Dedifferentiated amniotic fluid mesenchymal stem cell (primary cell): ENCODE results near the gene DHRS13.
A peak's percentile ranks its signal among the peaks of the same experiment; 100 is the strongest.
"Not testable (repeated sequence)": the region's sequence is repeated elsewhere in the genome, so short reads cannot be mapped to it uniquely, and the experiment has no call there.

ENCODE experiments used
- DNase-seq: peaks from one replicate; pipeline ENCODE4 v3.0.0-alpha.2; 2016; ENCODE audit errors: extremely low spot score

The DHRS13 gene

DNA sequence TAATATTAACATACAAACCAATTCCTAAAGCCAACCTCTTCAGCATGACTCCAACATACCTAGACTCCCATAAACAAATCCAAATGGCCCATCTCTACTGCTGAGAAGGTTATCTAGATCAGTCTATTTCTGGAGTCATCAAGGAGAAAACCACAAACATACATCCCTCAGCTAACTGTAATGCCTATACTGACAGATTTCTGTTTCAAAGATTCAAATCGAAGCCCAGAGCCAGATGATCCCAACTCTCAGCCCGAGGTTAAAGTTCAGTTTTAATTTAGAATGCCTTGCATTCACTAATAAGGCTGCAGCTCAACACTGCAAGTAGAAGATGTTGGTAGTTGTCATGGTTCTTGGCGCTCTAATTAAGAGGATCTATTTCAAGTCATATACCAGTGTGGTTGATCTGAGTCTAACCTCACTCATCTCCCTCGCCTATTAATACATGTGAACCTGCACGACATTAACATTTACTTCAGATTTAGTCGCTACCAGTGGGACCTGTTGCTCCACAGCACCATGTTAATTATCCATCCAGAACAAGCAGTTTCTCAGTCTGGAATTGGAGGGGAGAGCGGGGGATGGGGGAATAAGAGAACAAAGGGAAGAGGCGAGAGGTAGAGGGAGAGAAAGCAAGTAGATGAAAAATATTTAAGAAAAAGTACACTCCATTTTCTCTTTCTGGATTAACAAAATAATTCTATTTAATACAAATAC is 33.0 kb upstream of the DHRS13 start:
- no peak for DNase-seq

DNA sequence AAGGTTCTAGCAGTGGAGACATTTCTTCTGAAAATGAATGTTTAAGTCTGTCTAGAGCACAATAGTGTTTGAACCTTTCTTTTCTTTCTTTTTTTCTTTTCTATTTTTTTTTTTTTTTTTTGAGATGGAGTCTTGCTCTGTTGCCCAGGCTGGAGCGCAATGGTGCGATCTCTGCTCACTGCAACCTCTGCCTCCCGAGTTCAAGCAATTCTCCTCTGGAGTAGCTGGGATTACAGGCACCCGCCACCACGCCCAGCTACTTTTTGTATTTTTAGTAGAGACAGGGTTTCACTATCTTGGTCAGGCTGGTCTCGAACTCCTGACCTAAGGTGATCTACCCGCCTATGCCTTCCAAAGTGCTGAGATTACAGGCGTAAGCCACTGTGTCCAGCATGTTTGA is 31.6 kb upstream of the DHRS13 start:
- not testable (repeated sequence) for DNase-seq

DNA sequence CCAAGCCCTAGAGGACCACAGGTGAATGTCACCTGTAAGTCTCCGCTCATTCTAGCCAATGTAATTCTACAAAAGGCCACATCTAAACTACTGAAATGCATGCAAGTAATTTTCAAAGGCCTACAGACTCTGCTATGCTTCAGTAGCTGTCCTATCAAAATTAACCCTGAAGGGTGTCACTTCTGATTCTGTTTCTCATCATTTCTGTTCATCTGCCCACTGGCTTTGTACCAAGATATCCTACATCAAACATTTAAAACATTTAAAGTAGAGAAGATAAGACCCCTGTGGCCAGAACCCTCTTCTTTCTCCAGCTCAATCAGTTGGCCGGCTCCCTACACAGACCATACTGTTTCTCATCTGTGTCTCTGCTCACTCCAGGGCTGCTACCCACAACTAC is 26.9 kb upstream of the DHRS13 start:
- DNase-seq = no peak

DNA sequence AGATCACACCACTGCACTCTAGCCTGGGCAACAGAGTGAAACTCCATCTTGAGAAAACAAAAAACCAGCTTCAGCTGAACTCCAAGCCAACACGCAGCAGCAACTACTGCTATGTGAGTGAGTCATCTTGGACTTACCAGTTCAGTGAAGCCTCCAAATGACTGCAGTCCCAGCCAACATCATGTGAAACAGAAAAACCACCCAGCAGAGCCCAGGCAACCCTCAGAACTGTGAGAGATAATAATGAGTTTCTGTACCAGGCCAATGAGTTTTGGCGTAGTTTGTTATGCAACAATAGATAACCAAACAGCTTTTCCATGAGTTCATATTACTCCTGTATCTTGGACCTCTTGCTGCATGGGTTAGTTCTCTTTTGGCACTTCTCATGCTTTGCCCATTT is 25.2 kb upstream of the DHRS13 start:
- DNase-seq = no peak

DNA sequence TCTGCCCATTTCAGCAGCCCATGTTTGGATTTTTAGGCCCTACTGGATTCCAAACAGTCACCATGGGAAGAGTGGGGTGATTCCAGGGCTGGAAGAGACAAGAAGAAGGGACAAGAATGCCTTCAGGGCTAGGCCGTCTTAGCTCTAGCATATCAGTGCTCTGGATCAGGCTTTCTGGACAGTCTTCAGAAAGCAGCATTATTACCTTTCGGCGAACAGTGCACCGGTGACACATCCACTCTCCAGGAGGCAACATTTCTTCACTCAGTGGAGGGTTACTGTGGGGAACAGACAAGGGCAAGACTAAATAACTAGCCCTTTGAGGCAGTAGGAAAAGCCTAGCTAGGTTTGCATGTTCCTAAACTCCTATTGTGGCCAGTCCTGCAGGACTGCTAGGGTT is 23.9 kb upstream of the DHRS13 start:
- no peak for DNase-seq

DNA sequence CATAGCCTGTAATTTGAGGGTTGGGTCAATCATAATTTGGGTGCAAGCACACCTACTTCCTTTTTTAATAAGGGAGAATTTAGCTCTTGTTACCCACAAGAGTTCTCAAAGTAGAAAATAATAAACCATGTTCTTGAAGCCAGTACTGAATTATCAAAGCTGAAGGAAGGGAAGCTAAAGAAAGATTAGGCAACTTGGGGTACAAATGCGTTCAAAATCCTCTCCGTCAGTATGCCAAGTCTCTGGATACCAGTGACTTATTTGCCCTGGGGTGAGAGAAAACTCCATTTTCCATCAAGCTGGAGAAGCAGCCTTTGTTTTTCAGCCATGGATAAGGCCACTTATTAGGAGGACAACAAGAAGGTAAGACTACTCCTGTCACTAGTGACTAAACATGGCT is 23.5 kb upstream of the DHRS13 start:
- DNase-seq = no peak

DNA sequence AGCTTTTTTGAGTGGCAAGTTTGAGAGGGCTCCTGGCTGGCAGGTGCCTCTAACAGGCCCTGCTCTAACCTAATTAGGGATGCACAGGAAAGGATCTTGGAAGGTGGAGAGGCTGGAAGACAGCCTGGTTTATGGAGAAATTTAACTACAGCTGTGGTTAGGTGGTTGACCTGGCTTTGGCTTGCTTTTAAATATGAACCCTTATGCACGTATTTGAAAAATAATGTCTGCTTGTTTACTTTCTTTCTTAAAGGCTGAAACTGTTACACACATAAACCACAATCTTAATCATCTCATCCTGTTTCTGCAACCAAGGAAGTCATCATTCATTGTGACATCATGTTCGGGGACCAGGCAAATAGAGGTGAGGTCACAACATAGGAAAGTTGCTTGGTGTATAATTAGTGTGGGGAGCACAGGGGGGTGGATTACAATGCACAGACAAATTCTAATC is 23.1 kb upstream of the DHRS13 start:
- DNase-seq = no peak

DNA sequence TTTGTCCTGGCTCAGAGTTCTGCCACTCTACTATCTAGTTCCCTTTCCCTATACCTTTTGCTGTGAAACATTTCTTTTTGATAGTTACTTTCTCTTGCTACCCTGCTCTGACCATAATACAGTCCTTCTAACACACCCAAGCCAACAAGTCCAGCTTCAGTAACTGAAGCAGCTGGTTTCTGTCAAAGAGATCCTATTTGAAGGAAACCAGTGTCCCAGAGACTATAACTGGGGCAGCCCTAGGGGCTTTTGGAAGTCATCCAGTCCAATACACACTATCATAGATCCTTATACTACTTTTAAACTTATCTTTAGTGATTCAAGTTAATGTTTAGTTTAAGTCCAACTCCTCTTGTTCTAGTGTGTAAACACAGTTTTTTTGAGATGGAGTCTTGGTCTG is 17.3 kb upstream of the DHRS13 start:
- no peak for DNase-seq

DNA sequence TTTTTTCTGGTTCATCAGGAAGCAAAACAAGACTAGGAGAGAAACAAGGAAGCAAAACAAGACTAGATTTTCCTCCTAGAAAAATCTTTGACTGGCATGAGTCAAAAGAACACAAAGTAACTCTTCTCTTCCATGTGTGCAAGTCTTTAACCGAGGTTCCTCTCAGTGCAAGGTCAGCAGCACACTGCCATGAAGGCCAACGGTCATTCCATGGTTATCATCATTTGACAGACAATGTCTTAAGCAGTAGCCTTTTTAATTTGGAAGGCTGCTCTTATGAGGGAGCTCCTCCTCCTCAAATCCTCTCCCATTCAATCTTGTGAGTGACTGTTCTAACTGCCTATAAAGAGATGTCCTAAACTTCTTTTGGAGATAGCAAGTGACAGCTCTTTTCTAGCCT is 15.4 kb upstream of the DHRS13 start:
- no peak for DNase-seq

DNA sequence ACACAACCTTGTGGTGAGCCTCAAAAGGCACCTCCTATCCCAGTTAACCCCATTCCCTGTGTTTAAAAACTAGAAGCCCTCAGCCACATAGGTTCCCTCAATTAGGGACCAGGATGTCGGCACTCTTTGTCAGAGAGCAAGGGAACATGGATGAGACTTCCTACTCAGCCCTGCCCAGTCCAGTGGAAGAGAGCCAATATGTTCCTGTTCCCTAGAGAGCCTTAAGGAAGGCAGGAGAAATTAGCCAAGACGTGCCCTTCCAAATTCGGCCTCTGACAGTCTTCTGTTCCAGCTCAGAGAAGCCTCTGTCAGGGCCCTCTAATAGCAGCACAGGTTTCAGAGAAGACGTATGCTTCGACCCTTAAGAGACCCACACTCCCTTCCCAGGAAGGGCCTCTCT is 14.6 kb upstream of the DHRS13 start:
- no peak for DNase-seq

DNA sequence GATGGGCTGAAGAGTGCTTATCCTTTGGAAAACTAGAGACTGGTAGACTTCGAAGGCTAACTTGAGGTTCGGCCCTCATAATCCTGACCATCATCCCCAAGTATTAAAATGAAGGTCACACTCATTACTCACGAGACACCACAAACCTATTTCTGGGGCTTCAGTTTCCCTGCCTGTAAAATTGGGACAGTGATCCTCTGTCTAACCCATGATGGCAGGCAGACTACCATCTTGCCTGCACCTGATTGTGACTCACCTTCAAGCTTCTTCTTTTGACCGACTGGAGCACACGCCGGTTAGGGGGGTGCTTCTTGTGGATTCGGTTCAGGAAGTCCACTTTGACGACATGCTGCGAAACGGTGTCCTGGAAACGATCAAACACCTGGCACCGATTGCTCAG is 14.2 kb upstream of the DHRS13 start:
- DNase-seq = no peak

DNA sequence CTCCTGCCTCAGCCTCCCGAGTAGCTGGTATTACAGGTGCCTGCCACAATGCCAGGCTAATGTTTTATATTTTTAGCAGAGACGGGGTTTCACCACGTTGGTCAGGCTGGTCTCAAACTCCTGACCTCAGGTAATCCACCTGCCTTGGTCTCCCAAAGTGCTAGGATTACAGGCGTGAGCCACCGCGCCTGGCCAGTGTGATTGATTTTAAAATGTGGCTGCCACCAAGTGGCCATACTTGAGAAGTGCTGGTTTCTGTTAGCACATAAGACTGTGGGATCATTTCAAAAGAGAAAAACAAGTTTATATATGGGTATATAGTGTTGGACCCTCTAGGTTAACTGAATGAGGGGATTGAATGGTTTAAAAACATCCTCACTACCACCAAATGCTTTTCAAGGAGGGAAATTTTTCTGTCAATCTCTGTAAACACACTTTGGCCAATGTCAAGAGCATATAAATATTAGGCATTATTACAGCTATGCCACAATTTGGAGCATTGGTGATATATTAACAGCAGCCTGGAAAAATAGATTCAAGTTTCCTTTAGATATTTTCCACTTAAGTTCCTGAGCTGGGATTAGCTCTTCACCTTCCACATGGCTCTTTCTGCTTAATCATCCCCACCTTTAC is 13.5 kb upstream of the DHRS13 start:
- DNase-seq = peak; percentile 48

DNA sequence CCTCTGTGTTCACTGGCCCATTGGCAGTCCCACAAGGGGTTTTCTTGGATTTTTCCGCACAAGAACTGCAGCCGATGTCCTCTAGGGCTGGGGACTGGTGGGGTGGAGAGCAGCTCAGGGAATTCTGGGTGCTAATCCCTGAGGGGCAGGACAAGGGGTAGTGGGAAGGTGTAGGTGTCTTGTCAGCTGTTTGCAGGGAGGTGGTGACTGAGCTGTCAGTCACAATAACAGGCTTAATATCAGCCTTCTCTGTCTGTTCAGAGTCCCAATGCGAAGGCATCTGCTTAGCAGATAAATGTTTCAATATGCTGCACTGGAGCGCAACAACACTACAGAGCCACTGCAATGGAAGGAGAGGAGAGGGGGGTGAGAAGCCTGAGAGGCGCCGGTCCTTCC is 10.1 kb upstream of the DHRS13 start:
- DNase-seq = no peak

DNA sequence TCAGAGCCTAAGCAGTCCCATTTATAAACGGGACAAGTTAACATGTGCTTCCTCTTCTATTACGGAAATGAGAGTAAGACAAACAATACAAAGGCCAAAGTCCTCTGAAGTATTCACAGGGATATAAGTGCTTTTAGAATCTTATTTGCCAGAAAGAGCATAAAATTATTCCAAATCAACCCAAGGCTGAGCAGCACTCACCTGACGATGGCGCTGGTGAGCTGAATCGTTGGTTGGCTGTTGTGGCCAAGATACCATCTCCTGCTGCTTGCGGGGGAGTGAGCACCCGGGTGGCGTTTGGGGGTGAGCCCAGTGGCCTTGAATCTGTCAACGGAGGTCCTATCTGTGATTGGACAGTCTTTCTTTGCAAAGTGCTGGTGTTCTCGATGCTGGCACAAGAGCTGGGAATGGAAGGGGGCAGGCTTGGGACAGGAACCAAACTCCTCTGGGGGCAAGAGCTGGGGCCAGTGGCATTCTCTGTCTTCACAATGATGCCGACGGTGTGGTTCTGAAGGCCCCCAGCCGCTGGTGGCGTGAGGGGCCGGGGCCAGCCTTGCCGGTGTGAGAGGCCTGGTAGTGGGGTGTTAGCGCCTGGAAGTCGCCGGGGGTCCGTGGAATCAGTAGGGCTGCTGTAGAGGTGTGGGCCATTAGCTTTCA is 9.5 kb upstream of the DHRS13 start:
- no peak for DNase-seq

DNA sequence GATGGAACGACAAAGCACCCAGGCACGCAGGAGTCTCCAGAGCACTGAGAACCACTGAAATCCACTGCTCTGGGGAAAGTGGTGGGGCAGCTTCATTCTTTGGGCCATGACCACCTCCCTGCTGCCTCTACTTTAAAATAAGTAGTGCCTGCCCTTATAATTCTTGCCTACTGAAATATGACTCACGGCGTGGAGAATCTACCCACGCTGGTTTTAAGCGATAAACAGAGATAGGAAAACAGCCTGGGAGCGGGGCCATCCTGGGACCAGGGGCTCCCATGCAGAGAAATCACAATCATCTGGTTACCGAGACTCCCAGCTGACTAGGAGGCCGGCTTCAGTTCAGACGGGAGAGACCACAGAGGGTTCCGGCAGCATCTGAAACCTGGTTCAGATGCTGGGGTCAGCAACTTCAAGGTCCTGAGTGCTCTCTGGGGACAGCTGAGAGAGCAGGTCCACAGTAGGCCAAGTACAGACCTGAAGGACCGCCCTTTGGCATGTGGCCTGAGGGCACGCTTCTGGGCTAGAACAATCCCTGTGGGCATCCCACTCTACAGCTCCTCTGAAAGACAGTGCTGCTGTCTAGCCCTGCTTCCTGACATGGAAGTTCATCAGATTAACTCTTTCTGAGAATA is 8.6 kb upstream of the DHRS13 start:
- no peak for DNase-seq

DNA sequence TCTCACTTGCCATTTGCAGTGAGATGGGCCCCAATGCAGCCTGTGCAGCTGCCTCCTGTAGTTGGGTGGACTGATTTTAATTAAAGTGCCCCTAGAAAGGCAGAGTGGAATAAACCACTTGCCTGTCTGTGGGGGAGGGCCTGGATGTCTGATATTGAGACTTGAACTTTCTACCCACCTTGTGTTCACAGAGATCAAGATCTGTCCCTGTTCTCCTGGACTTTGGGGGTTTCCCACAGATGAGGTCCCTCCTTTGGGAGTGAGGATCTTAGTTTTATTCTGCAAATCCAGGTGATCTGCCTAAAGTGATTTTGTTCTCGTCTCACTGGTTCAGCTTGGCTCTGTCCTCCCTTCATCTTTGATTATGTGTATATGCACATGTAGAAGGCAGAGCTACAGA is 7.7 kb upstream of the DHRS13 start:
- no peak for DNase-seq

DNA sequence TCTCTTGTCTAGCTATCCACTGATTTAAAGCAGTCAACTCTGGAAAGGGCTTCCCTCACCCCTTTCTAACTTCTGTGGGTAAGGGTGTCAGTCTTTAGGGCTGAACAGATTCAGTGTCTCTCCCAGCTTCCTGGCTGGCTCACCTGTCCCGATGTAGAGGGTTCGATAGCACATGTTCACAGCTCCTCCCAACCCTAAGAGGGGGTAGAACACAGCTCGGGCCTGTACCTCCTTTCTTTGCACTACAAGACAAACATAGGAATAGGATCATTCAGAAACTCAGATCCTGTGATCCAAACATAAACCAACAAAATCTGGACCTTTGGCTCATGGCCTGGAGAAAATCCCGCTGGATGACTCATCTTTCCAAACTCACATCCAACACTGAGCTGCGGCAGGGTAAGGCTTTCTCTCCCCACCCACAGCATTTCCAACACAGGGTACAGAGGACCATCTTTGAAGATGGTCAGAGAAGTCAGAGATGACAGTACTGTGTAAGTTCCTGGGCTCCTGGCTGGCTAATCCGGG is 5.8 kb upstream of the DHRS13 start:
- peak; percentile 76 for DNase-seq

DNA sequence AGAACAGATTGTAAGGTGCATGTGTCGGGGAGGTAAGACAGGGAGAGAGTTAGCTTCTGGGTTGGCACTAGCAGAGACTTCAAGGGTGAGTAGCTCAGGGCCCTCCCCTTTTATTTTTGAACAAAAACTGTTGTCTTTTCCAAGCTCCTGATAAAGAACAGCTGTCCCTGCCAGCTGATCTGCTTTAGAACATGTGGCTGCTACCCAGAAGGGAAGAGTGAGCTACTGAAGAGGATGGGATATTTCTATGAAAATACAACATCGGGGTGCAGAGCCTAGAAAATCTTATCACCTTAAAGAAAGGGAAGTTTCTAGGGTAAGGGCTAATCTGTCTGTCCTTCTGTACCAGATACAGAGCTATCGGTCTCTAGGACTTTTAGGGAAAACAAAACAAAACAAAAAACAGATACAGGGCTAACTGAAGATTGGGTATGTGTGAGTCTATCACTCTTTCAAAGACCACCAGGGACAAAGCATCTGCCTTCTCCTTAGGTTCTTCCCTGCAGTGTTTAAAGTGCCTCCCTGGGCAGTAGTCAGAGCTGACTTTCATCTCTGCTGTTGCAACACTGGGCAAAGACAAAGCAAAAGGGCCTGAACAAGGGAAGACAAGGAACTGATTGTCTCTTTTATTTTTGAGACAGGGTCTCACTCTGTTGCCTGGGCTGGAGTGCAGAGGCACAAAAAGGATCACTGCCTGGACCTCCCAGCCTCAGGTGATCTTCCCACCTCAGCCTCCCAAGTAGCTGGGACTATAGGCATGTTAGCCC is 5.0 kb upstream of the DHRS13 start:
- DNase-seq = no peak

DNA sequence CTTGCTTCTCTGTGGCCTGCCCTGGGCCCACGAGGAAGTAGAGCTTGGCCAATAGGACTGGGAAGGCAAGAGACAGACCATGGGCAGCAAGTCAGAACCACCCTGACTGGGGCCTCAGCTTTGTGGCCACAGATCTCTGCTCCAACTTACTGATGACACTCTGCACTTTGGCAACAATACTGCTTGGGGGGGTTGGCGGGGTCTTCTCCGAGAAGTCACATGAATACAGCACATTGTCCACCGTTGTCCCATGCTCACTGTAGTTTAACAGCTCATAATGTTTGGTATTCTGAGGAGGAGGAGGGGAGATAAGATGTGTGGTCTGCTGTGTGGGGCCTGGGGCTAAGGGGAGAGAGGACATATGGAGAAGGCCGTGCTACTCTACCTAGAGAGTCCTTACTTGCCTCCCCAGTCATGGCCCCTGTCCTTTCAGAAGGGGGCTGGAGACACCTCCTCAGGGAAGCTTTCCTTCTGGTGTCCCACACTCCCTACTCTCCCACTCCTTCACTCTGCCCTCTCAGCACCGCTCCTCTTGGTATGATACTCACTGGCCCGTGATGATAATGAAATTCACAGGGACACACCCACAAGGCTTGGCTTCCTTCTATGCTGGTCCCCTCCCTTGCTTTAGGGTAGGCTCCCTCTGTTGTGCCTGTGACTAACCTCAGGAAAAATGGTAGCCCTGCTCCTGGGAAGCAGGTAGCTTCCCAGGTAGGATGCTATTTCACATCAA is 4.0 kb upstream of the DHRS13 start:
- DNase-seq = no peak

DNA sequence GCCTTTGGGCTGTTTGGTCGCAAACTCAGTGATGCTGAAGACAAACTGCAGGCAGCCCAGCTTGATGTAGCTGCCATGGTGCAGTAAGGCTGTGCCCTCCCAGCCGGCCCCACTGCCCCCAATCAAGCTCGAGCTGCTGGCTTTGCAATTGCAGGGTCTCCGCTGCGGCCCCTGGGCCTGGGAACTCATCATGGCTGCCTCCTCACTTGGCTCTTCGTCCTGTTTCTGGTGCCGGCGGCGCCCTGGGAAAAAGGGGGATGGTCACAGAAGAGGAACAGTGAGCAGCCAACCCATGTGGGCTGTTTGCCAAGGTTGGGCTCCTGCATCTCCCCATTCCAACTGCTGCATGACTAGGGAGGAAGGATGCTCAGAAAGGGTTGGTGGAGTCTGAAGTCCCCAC is 3.4 kb upstream of the DHRS13 start:
- no peak for DNase-seq

DNA sequence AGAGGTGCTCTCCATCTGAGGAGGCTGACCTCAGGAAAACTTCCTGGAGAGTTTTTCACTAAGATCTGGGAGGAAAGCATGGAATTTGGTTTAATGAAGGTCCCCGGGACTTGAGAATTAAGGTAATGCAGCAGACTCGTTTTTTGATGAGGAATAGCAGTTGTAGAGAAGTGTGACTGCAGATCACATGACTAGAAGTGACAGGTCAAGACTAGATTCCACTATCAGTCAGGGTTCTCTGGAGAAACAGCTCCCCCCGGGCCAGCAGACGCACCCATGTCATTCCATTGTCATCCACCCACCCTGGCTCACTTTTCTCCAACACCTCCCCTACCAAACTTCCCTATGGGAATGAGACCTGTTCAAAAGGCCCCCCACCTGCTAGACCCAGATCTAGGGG is 1.9 kb upstream of the DHRS13 start:
- DNase-seq = no peak
